ENCODE results near the gene ZFP36L1.

DNA sequence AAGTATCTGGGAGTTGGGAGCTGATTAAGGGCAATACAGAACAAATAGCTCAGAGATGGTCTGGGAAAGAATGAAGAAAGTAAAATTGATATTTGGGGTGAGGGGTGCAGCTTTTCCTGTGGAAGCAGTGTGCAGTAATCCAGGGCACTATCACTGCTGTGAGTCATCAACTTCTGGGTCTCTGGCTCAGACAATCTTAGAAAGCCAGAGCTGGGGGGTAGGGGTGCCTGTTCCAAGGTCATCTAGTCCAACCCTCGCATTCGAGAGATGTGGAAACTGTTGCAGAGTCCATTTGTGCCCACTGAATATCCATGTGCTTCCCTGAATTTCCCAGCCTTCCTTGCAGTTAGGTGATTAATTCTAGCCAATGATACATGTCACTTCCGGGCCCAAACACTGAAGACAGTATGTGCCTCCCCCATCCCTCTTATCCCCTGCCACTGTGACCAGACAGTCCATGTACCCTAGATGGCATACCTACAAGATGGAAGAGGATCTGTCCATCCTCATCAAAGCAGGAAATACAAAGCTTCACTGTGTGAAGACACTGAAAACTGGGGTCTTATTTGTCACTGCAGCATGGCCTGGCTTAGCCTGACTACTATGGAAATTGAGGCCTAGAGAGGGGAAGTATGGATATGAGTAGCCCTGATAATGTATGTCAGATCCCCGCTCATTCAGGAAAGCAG, 51.9 kb downstream of the ZFP36L1 start:
- TF ChIP-seq CTCF (IDR thresholded peaks at IDR 0.05) = no peak
- no peak for TF ChIP-seq POLR2AphosphoS5 (IDR thresholded peaks at IDR 0.05)
